AG09309 (cell line): ENCODE measurements around the gene IGBP1.

Source experiments
- DNase-seq: peaks from one replicate; pipeline ENCODE4 v3.0.0-alpha.2; 2010; ENCODE audit warnings: low read depth
- H3K4me3 ChIP-seq: 2 replicates; pipeline ENCODE4 v1.5.1; 2011; ENCODE audit warnings: mild to moderate bottlenecking, low read depth, low read length, moderate library complexity; ENCODE audit not compliant: control insufficient read depth
- CTCF ChIP-seq: IDR thresholded peaks from 2 replicates; pipeline ENCODE4 v1.5.1; 2011; ENCODE audit warnings: mild to moderate bottlenecking, low read depth, low read length, inconsistent platforms; ENCODE audit not compliant: insufficient read depth, control insufficient read depth; ENCODE audit errors: missing control alignments

IGBP1 gene

GRCh38 chrX:70133303-70134115 is at the start of gene IGBP1:
TSS of gene IGBP1 (plus strand) at chrX:70133447. CDS start at chrX:70133948, 501 bp downstream.
- peak; percentile 41 for DNase-seq
- H3K4me3 ChIP-seq: peak within 1 kb of the TSS; percentile 79
- peak; percentile 68 for TF ChIP-seq CTCF

- TF ChIP-seq CTCF: no peak
- DNase-seq: no peak
- no peak overlapping the region for H3K4me3 ChIP-seq
Observed at GRCh38 chrX:70084592-70085240, 48.5 kb upstream of the IGBP1 start.

GRCh38 chrX:70087857-70088630 is 45.2 kb upstream of the IGBP1 start:
- no peak for TF ChIP-seq CTCF
- no peak overlapping the region for H3K4me3 ChIP-seq
- DNase-seq: no peak

GRCh38 chrX:70088751-70089150 is 44.5 kb upstream of the IGBP1 start:
- no peak for DNase-seq
- no peak overlapping the region for H3K4me3 ChIP-seq
- no peak for TF ChIP-seq CTCF

- no peak for DNase-seq
- no peak for TF ChIP-seq CTCF
- no peak overlapping the region for H3K4me3 ChIP-seq
Observed at GRCh38 chrX:70089604-70090297, 43.5 kb upstream of the IGBP1 start.

- H3K4me3 ChIP-seq: no peak overlapping the region
- TF ChIP-seq CTCF: no peak
- no peak for DNase-seq
Observed at GRCh38 chrX:70092247-70092646, 41.0 kb upstream of the IGBP1 start.
